IPS-NIHi7 (cell line): ENCODE data around the gene CHST8.
A peak's percentile ranks its signal among the peaks of the same experiment; 100 is the strongest.
"Not testable (repeated sequence)": the region's sequence is repeated elsewhere in the genome, so short reads cannot be mapped to it uniquely, and the experiment has no call there.

Source experiments
- DNase-seq: peaks from one replicate; pipeline ENCODE4 v3.0.0; 2012; ENCODE audit warnings: mixed read lengths; ENCODE audit errors: extremely low spot score

CHST8 gene

DNA sequence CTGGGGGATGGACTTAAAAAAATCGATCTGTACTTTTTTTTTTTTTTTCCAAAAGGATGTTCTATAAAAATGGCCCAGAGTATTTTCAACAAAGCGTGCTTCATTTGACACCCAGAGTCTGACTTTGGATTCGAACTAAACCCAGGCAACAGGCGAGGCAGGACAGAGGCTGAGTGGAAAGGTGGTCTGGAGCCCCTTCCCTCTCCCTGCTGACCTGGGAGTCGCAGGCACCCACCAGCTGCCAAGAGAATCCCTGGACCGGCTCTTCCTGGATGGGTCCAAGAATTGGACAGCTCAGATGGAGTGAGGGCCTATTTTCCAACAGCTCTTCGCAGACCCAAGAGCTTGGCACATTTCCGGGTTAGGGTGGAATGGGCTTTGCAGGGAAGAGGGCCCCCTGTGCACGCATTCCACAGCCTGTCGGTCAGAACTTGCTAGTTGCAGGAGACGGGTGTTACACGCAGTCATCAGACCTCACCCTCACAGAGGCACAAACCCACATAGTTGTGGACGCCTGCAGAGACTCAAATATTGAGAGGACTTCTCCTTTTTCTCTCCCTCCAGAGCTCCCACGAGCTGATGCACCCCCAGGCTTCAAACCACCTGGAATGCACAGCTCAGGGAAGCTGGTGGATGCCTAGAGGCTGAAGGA, 190.1 kb downstream of the CHST8 start:
- no peak for DNase-seq

DNA sequence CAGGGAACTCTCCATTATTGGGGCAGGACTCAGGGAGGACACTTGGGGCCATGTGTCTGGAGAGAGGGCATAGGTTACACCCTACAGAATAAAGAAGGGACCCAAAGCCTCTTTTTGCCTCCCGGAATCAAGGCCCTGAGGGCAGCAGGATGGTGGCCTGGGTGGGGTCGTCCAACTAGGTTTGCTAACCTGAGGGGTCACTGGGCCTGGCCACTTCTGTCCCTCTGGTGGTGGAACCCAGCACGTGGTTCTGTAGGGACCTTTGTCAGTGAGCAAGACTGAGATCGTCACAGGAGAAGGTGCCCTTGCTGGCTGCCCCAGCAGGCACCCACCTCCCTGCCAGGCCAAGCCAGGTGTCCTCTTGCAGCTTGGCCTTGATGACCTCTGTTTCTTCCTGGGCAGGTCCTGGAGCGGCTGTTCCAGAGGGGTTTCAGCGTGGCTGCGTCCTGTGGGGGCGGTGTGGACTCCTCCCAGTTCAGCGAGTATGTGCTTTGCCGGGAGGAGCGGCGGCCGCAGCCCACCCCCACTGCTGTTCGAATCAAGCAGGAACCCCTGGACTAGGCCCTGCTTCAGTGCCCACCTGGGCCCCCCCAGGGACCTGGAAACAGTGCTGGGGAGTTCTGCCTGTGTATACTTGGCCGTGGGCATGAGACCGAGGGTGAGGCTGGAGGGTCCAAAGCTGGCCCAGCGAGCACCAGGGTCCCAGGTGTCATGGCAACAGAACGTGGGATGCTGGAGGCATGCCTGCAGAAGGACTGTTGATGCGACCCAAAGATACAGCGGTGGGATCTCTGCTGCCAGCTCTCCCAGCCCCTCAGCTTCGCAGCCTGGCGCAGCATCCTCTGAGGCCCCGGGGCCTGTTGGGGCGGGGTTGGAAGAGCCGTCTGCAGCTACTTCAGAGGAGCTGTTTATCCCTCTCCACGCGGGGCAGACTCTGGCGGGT, 190.9 kb downstream of the CHST8 start:
- DNase-seq = no peak

- no peak for DNase-seq
These were observed 191.8 kb downstream of the CHST8 start for GRCh38 chr19:33813391-33814101.

DNA sequence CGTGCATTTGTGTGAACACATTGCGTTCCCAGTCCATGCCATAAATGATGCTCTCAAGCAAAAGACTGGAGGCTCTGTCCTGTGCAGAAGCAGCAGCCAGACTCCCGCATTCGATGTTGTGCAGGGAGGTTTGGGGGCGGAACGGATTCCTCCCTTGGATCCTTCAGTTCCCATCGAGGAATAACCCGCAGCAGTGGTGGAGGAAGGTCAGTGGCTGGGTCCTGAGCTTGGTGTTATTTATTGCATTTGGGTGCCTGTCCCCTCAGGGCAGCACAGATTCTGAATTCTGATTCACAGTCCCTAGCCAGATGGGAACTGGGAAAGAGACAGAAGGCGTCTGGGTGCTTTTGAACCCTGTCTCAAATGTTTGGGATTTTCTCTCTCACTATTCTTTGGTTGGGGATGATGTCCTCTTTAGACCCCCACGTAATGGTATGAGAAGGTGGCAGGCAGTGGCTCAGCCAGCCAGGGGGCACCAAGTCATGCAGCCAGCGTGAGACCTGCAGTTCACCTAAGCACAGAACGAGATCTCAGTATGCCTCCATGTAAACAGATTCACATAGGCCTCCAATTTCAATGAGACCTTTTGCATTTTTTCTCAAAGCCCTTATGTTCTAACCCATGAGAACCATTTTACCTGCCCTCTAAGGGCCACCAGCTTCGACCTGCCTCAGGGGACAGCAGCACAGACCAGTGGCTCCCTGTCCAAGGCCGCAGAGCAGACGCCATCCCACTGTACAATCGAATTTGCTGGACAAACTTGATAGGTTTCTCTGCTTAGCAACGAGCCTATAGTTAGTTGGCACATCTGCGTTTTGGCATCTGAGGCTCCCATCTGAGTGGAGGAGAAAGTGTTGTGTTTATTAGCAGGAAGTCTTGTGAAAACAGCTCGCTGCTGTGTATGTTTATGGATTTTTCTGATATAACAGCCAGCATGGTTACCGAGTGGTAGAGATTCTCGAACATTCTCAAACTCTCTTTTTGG, 192.7 kb downstream of the CHST8 start:
- no peak for DNase-seq

GRCh38 chr19:33815380-33816340, 193.9 kb downstream of the CHST8 start:
- no peak for DNase-seq

GRCh38 chr19:33818411-33818810, 196.7 kb downstream of the CHST8 start:
- no peak for DNase-seq

GRCh38 chr19:33819078-33819477, 197.3 kb downstream of the CHST8 start:
- DNase-seq = not testable (repeated sequence)

- no peak for DNase-seq
These were observed 197.7 kb downstream of the CHST8 start for GRCh38 chr19:33819506-33819879.

DNA sequence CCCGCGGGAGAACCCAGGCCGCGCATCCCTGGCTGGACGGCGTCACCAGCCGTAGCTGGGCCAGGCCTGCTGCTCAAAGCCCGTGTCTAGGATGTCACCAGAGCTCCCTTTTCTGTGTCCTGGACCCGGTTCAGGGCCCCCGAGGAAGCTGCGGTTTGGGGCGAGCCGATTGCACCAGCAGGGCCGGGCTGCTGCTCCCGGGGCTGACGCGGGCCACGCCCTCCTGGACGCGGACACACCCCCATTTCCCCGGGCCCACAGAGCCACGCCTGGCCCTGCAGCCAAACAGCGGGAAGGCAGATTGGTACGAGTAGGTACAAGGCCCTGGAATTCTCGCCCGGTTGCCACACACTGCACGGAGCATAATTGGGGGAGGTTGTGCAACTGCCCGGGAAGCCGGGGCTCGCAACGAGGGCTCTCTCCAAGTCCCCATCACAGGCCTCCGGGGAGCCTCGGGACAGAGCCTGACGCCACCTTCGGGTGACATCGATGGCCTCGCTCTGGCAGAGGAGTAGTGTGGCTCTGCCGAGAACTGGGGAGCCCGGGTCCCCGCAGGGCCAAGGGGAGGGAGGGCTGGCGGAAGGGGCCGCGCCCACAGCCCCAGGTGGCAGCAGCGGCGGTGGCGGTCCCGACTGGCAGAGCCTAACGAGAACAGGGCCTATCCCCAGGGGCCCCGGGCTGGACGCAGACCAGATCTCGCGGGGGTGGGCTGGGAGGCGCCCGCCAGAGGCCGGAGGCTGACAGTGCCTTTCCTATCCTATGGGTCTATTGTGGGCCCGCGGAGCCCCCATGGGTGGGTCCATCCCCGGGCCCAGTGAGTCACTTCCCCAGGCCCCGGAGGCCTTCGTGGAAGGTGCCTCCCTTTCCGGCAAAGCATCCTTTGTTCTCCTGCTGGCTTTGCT, 198.4 kb downstream of the CHST8 start:
- peak; percentile 84 for DNase-seq

- no peak for DNase-seq
These were observed 200.1 kb downstream of the CHST8 start for GRCh38 chr19:33821871-33822270.
